K562 (cell line): ENCODE results near the gene TCHH. TPM values are rescaled to one million over a fixed set of nuclear protein-coding genes. Genes with fewer than 3 reads are reported as not detected.

Experiments used
- BRD9 ChIP-seq: fragments of 450-650 bp; IDR thresholded peaks from 2 replicates; pipeline ENCODE4 v1.6.1; 2018; ENCODE audit warnings: low read depth; ENCODE audit not compliant: partially characterized antibody
- CLOCK ChIP-seq: fragments of 250-450 bp; sonication (Bioruptor Pico); IDR thresholded peaks from 2 replicates; pipeline ENCODE4 v1.4.0; 2020; ENCODE audit warnings: mild to moderate bottlenecking, moderate library complexity, borderline replicate concordance
- CREB1 ChIP-seq, 2 experiments: sonication (generic) in 1 of 2; formaldehyde crosslinking in 1 of 2; IDR thresholded peaks; 2 replicates each; pipeline versions ENCODE4 v1.6.1 to v1.8.0; 2012 to 2022; ENCODE audit warnings: inconsistent platforms in 1 of 2, mild to moderate bottlenecking in 1 of 2, missing genetic modification reagents in 1 of 2, moderate library complexity in 1 of 2
- CREM ChIP-seq: IDR thresholded peaks from 2 replicates; pipeline ENCODE4 v1.6.1; 2014; ENCODE audit warnings: antibody characterized with exemption, low read depth
- FOXM1 ChIP-seq, 2 experiments: fragments of 450-650 bp in 1 of 2; sonication (generic) in 1 of 2; formaldehyde crosslinking in 1 of 2; IDR thresholded peaks; 2 replicates each; pipeline versions ENCODE4 v1.6.1 to v1.9.0; 2017 to 2022; ENCODE audit warnings: low read depth in 2 of 2, mild to moderate bottlenecking in 2 of 2, missing genetic modification reagents in 1 of 2, moderate library complexity in 1 of 2
- LARP7 ChIP-seq: fragments of 450-650 bp; IDR thresholded peaks from 2 replicates; pipeline ENCODE4 v1.6.1; 2016
- MAFF ChIP-seq: IDR thresholded peaks from 2 replicates; pipeline ENCODE4 v1.6.1; 2012; ENCODE audit warnings: low read length, improper control_type of control experiment
- MBD1 ChIP-seq: fragments of 250-450 bp; sonication (Bioruptor Pico); IDR thresholded peaks from 2 replicates; pipeline ENCODE4 v1.8.0; 2022; ENCODE audit warnings: inconsistent platforms
- MECOM ChIP-seq: fragments of 250-450 bp; sonication (Bioruptor Pico); IDR thresholded peaks from 2 replicates; pipeline ENCODE4 v1.8.0; 2022; ENCODE audit warnings: inconsistent platforms
- MTA3 ChIP-seq: fragments of 450-650 bp; formaldehyde crosslinking; IDR thresholded peaks from 2 replicates; pipeline ENCODE4 v1.6.1; 2017; ENCODE audit warnings: mild to moderate bottlenecking, borderline replicate concordance
- NFE2 ChIP-seq: IDR thresholded peaks from 2 replicates; pipeline ENCODE4 v1.6.1; 2014; ENCODE audit warnings: antibody characterized with exemption, low read depth
- NR2C1 ChIP-seq, 2 experiments: fragments of 450-650 bp; IDR thresholded peaks; 2 replicates each; pipeline ENCODE4 v1.6.1; 2017; ENCODE audit warnings: mild to moderate bottlenecking in 2 of 2, antibody characterized with exemption in 1 of 2, inconsistent platforms in 1 of 2, missing compliant biosample characterization in 1 of 2, missing genetic modification characterization in 1 of 2
- NR4A1 ChIP-seq, 2 experiments: fragments of 250-450 bp in 1 of 2; fragments of 450-650 bp in 1 of 2; sonication (Bioruptor Pico) in 1 of 2; IDR thresholded peaks; 2 replicates each; pipeline versions ENCODE4 v1.4.0 to v1.6.1; 2016 to 2020; ENCODE audit warnings: mild to moderate bottlenecking in 2 of 2, missing compliant biosample characterization in 1 of 2, missing genetic modification characterization in 1 of 2, moderate library complexity in 1 of 2
- POLR2AphosphoS2 ChIP-seq: IDR thresholded peaks from 2 replicates; pipeline ENCODE4 v1.6.1; 2012; ENCODE audit warnings: low read length, improper control_type of control experiment
- PTRF ChIP-seq: fragments of 450-650 bp; IDR thresholded peaks from 2 replicates; pipeline ENCODE4 v1.6.1; 2016; ENCODE audit warnings: mild to moderate bottlenecking, missing genetic modification characterization, missing compliant biosample characterization
- RNF219 ChIP-seq: fragments of 250-450 bp; sonication (Bioruptor Pico); IDR thresholded peaks from 2 replicates; pipeline ENCODE4 v1.5.0; 2022; ENCODE audit warnings: mild to moderate bottlenecking
- SIN3A ChIP-seq, 2 experiments: fragments of 150-350 bp in 1 of 2; IDR thresholded peaks; 2 replicates each; pipeline ENCODE4 v1.6.1; 2011 to 2016; ENCODE audit warnings: borderline replicate concordance in 2 of 2, low read depth in 2 of 2, low read length in 2 of 2, mild to moderate bottlenecking in 2 of 2, moderate library complexity in 2 of 2; ENCODE audit not compliant: control insufficient read depth in 1 of 2
- SIN3B ChIP-seq: fragments of 450-650 bp; IDR thresholded peaks from 2 replicates; pipeline ENCODE4 v1.6.1; 2017; ENCODE audit warnings: low read depth, mild to moderate bottlenecking, moderate library complexity
- SREBF2 ChIP-seq: sonication (generic); formaldehyde crosslinking; IDR thresholded peaks from 2 replicates; pipeline ENCODE4 v1.4.0; 2020; ENCODE audit warnings: mild to moderate bottlenecking, missing genetic modification reagents
- STAG1 ChIP-seq: sonication (generic); formaldehyde crosslinking; IDR thresholded peaks from 2 replicates; pipeline ENCODE4 v1.5.0; 2020; ENCODE audit warnings: missing genetic modification reagents, borderline replicate concordance
- TEAD4 ChIP-seq, 2 experiments: sonication (generic) in 1 of 2; formaldehyde crosslinking in 1 of 2; IDR thresholded peaks; 2 replicates each; pipeline versions ENCODE4 v1.6.1 to v1.8.0; 2012 to 2022; ENCODE audit warnings: borderline replicate concordance in 1 of 2, inconsistent platforms in 1 of 2, low read length in 1 of 2, mild to moderate bottlenecking in 1 of 2, missing genetic modification reagents in 1 of 2
- ZKSCAN3 ChIP-seq: fragments of 250-450 bp; sonication (Bioruptor Pico); IDR thresholded peaks from 2 replicates; pipeline ENCODE4 v1.4.0; 2020
- ZNF134 ChIP-seq: fragments of 250-450 bp; sonication (Bioruptor Pico); conservative IDR thresholded peaks from 2 replicates; pipeline ENCODE4 v1.4.0; 2020
- polyA plus RNA-seq, 8 experiments: library from polyadenylated mRNA; depleted of rRNA in 4 of 8; stranded (reverse) in 5 of 8; unstranded in 3 of 8; fragments of >200 nt; fragmentation: Nextera tagmentation in 2 of 8; fragmentation: Illumina TruSeq in 1 of 8; extraction: Ambion mirVana in 2 of 8; extraction: Trizol in 1 of 8; gene quantifications; 2 replicates each; pipeline versions ENCODE4 v1.2.1 to v1.2.3, GENCODE V29; 2011 to 2014; ENCODE audit warnings: inconsistent platforms in 1 of 8, missing spikeins in 1 of 8
- total RNA-seq, 7 experiments: library from RNA; depleted of rRNA in 6 of 7; stranded (reverse); fragments of >200 nt in 6 of 7; fragmentation: Illumina TruSeq in 2 of 7; extraction: Trizol in 2 of 7; gene quantifications; 2 replicates each; pipeline versions ENCODE4 v1.2.1 to v1.2.3, GENCODE V29; 2011 to 2021; ENCODE audit warnings: low replicate concordance in 1 of 7

The TCHH gene
- total and polyA plus RNA-seq, 9 of the 15 experiments (the other 6 are each of a cell fraction or from before 2014, with no cell fraction given): not detected

DNA sequence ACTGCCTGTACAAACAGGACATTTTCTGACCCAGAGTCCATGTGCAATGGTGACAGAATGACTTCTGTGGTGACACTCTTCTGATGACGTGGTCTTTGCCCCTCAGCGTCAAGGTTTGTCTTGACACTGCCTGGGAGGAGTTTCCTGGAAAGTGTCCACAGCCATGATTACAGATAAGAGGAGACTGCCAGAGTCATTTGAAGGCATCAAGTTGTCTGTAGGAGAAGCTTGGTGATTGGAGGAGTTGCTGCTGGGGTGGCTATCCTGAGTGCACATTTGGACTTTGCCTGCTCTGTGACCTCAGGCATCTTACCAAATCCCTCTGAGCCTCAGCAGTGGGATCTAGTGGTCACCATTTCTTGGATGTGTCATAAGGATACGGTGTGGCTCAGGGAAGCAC, 44.1 kb downstream of the TCHH start (continued):
- TF ChIP-seq BRD9: no peak
- TF ChIP-seq ZKSCAN3 (CRISPR knock-in tag): no peak
- no peak for TF ChIP-seq MBD1
- TF ChIP-seq NR2C1 (IDR thresholded peaks at IDR 0.05): no peak
- 0 out of 2 replicates have a peak, but pooled peaks have one; percentile 44 for TF ChIP-seq NR2C1 (tag; IDR thresholded peaks at IDR 0.05)
- TF ChIP-seq SIN3B: no peak
- no peak for TF ChIP-seq ZNF134
- no peak for TF ChIP-seq PTRF (tag)
- TF ChIP-seq NFE2: no peak
- no peak for TF ChIP-seq FOXM1 (IDR thresholded peaks at IDR 0.05; ENCODE audit: low read depth)
- TF ChIP-seq FOXM1 (CRISPR knock-in tag; IDR thresholded peaks at IDR 0.05; ENCODE audit: low read depth): no peak
- TF ChIP-seq CLOCK (CRISPR knock-in tag): no peak
- no peak for TF ChIP-seq STAG1 (CRISPR knock-in tag)
- TF ChIP-seq CREM: peak; percentile 96
- no peak for TF ChIP-seq MECOM
- TF ChIP-seq MTA3: peak; percentile 93
- TF ChIP-seq NR4A1 (CRISPR knock-in tag; IDR thresholded peaks at IDR 0.05): no peak
- 0 out of 2 replicates have a peak, but pooled peaks have one; percentile 45 for TF ChIP-seq NR4A1 (tag; IDR thresholded peaks at IDR 0.05)
- TF ChIP-seq CREB1 (IDR thresholded peaks at IDR 0.05): peak; percentile 93
- peak; percentile 90 for TF ChIP-seq CREB1 (CRISPR knock-in tag; IDR thresholded peaks at IDR 0.05)
- TF ChIP-seq POLR2AphosphoS2: no peak
- no peak for TF ChIP-seq RNF219 (CRISPR knock-in tag)
- TF ChIP-seq SREBF2 (CRISPR knock-in tag): no peak
- 0 out of 2 replicates have a peak, but pooled peaks have one; percentile 8 for TF ChIP-seq TEAD4 (IDR thresholded peaks at IDR 0.05; ENCODE audit: low read length)
- TF ChIP-seq TEAD4 (CRISPR knock-in tag; IDR thresholded peaks at IDR 0.05; ENCODE audit: borderline replicate concordance): no peak
- TF ChIP-seq MAFF: no peak
- no peak for TF ChIP-seq LARP7
- TF ChIP-seq SIN3A (IDR thresholded peaks at IDR 0.05; ENCODE audit: borderline replicate concordance in 2 of 2, control insufficient read depth in 1 of 2, low read depth in 2 of 2, low read length in 2 of 2): no peak
